ENCODE measurements around the gene KCNQ1.

Gene KCNQ1

GRCh38 chr11:2564008-2564530 is 119.3 kb downstream of the KCNQ1 start:
- H3K4me3 ChIP-seq (ENCODE audit: low read depth, low read length): no peak overlapping the region
- TF ChIP-seq CTCF (IDR thresholded peaks at IDR 0.05; ENCODE audit: low read depth, low read length): no peak

- no peak overlapping the region for H3K4me3 ChIP-seq (ENCODE audit: low read depth, low read length)
- TF ChIP-seq CTCF (IDR thresholded peaks at IDR 0.05; ENCODE audit: low read depth, low read length): no peak
These were observed 120.0 kb downstream of the KCNQ1 start for GRCh38 chr11:2564588-2565425.

GRCh38 chr11:2565447-2566222 is 120.8 kb downstream of the KCNQ1 start:
- TF ChIP-seq CTCF (IDR thresholded peaks at IDR 0.05; ENCODE audit: low read depth, low read length): no peak
- no peak overlapping the region for H3K4me3 ChIP-seq (ENCODE audit: low read depth, low read length)

GRCh38 chr11:2566223-2567025 is 121.6 kb downstream of the KCNQ1 start:
- H3K4me3 ChIP-seq (ENCODE audit: low read depth, low read length): no peak overlapping the region
- no peak for TF ChIP-seq CTCF (IDR thresholded peaks at IDR 0.05; ENCODE audit: low read depth, low read length)

- no peak overlapping the region for H3K4me3 ChIP-seq (ENCODE audit: low read depth, low read length)
- TF ChIP-seq CTCF (IDR thresholded peaks at IDR 0.05; ENCODE audit: low read depth, low read length): no peak
These were observed 122.3 kb downstream of the KCNQ1 start for GRCh38 chr11:2567026-2567671.

- no peak overlapping the region for H3K4me3 ChIP-seq (ENCODE audit: low read depth, low read length)
- no peak for TF ChIP-seq CTCF (IDR thresholded peaks at IDR 0.05; ENCODE audit: low read depth, low read length)
These were observed 124.5 kb downstream of the KCNQ1 start for GRCh38 chr11:2569321-2569721.
